Gastroesophageal sphincter (tissue), 4 donors: ENCODE results near the gene C6orf52. TPM values are rescaled to one million over a fixed set of nuclear protein-coding genes. Genes with fewer than 3 reads are reported as not detected.

Experiments used
- ATAC-seq: fragments of 150-250 bp; one replicate; pipeline ENCODE4 v1.9.1; 2016; ENCODE audit warnings: mild to moderate bottlenecking, moderate library complexity
- H3K27ac ChIP-seq, 4 donors: fragments of 200-600 bp; sonication (generic) in 3 of 4; 1 replicate in 3 of 4; 2 replicates in 1 of 4; pipeline ENCODE4 v1.5.1; 2016 to 2019
- H3K27me3 ChIP-seq: fragments of 200-600 bp; sonication (generic); one replicate; pipeline ENCODE4 v1.5.1; 2019
- H3K36me3 ChIP-seq, 2 donors: fragments of 200-600 bp; sonication (generic); one replicate each; pipeline ENCODE4 v1.5.1; 2019; ENCODE audit warnings: control low read depth in 1 of 2
- H3K4me1 ChIP-seq, 3 donors: fragments of 200-600 bp; sonication (generic); 1 replicate in 2 of 3; 2 replicates in 1 of 3; pipeline ENCODE4 v1.5.1; 2016 to 2019; ENCODE audit warnings: control low read depth in 2 of 3
- H3K4me3 ChIP-seq, 2 donors: fragments of 200-600 bp; sonication (generic); one replicate each; pipeline ENCODE4 v1.5.1; 2019; ENCODE audit warnings: mild to moderate bottlenecking in 1 of 2, moderate library complexity in 1 of 2
- H3K9me3 ChIP-seq, 3 donors: fragments of 200-600 bp; sonication (generic); one replicate each; pipeline ENCODE4 v1.5.1; 2017 to 2019; ENCODE audit warnings: control low read depth in 2 of 3
- EP300 ChIP-seq: sonication (generic); formaldehyde crosslinking; IDR thresholded peaks from one replicate; pipeline ENCODE4 v1.6.1; 2017; ENCODE audit warnings: antibody characterized with exemption, mild to moderate bottlenecking
- POLR2A ChIP-seq, 2 donors: fragments of 450-650 bp; IDR thresholded peaks; one replicate each; pipeline ENCODE4 v1.6.1; 2017; ENCODE audit warnings: antibody characterized with exemption in 2 of 2, mild to moderate bottlenecking in 2 of 2, moderate library complexity in 1 of 2
- POLR2AphosphoS5 ChIP-seq: sonication (generic); formaldehyde crosslinking; IDR thresholded peaks from one replicate; pipeline ENCODE4 v1.6.1; 2017; ENCODE audit warnings: antibody characterized with exemption
- WGBS, 2 donors: methylation state at CpG; one replicate each; pipeline ENCODE4 v1.1.5; 2018; ENCODE audit warnings: low coverage in 1 of 2; 5-methylcytosine and 5-hydroxymethylcytosine counted together
- total RNA-seq, 4 donors: library from RNA; depleted of rRNA; stranded (reverse); fragments of >200 nt; gene quantifications; one replicate each; pipeline ENCODE4 v1.1.0, GENCODE V29; 2016
- TF ChIP-seq, protein P1 (sequence below), 4 experiments: fragments of 200-600 bp in 2 of 4; fragments of 450-650 bp in 2 of 4; sonication (generic) in 1 of 4; IDR thresholded peaks; one replicate each; pipeline ENCODE4 v1.5.1; 2017 to 2019; ENCODE audit warnings: antibody characterized with exemption in 4 of 4, mild to moderate bottlenecking in 2 of 4, moderate library complexity in 2 of 4

The C6orf52 gene
- total RNA-seq, 4 donors from 2014 or later: 2.5 TPM; not detected in 3

GRCh38 chr6:10633216-10633615 lies 61.2 kb downstream of the C6orf52 start:
- Histone ChIP-seq H3K9me3 (no peaks in the 10 kb centered on the region), H3K36me3 (no peaks in the 10 kb centered on the region), H3K27me3 (no peaks in the 10 kb centered on the region), H3K4me1 (no peaks in the 10 kb centered on the region), H3K27ac (no peak overlapping the region), H3K4me3 (no peak overlapping the region)
- ATAC-seq: no peak
- TF ChIP-seq, protein P1, sequence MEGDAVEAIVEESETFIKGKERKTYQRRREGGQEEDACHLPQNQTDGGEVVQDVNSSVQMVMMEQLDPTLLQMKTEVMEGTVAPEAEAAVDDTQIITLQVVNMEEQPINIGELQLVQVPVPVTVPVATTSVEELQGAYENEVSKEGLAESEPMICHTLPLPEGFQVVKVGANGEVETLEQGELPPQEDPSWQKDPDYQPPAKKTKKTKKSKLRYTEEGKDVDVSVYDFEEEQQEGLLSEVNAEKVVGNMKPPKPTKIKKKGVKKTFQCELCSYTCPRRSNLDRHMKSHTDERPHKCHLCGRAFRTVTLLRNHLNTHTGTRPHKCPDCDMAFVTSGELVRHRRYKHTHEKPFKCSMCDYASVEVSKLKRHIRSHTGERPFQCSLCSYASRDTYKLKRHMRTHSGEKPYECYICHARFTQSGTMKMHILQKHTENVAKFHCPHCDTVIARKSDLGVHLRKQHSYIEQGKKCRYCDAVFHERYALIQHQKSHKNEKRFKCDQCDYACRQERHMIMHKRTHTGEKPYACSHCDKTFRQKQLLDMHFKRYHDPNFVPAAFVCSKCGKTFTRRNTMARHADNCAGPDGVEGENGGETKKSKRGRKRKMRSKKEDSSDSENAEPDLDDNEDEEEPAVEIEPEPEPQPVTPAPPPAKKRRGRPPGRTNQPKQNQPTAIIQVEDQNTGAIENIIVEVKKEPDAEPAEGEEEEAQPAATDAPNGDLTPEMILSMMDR (IDR thresholded peaks at IDR 0.05): no peak
- TF ChIP-seq EP300 (no peak), POLR2AphosphoS5 (no peak), POLR2A (IDR thresholded peaks at IDR 0.05) (no peak)
- WGBS, 2 donors: 73 to 78% methylated on average over 1 of the region's 1 CpG

- H3K4me1 ChIP-seq: peaks cover 0 to 12% (median 0%) of the 10 kb centered on the region in 3 donors
- TF ChIP-seq POLR2A (IDR thresholded peaks at IDR 0.05): no peak
- TF ChIP-seq EP300: no peak
- no peak for TF ChIP-seq POLR2AphosphoS5
- TF ChIP-seq, protein P1 (IDR thresholded peaks at IDR 0.05): no peak
- ATAC-seq: no peak
Measured at GRCh38 chr6:10630178-10630577, 64.2 kb downstream of the C6orf52 start.

DNA sequence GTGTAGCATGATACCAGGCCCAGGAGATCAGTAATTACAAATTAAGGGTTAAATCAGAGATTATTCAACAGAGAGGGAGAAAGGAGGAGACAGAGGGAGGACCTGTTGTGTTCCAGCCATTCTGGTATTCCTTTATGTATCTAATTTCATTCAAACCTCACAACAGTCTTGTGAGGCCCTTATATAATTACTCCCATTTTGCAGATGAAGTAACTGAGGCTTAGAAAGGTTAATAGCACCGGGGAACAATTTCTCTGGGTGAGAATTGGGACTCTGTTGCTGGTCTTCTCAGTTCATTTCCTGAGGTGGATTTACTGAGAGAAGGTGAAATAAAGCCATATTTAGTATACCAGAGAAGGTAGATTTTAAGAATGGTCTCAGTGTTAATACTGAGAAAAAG lies 66.6 kb downstream of the C6orf52 start:
- no peaks in the 10 kb centered on the region for H3K9me3 ChIP-seq
- H3K27me3 ChIP-seq: no peaks in the 10 kb centered on the region
- H3K4me1 ChIP-seq: peaks cover 0 to 12% (median 0%) of the 10 kb centered on the region in 3 donors
- ATAC-seq: no peak
- no peak overlapping the region for H3K4me3 ChIP-seq
- TF ChIP-seq POLR2A (IDR thresholded peaks at IDR 0.05) (no peak), EP300 (no peak), POLR2AphosphoS5 (no peak)
- TF ChIP-seq, protein P1 (IDR thresholded peaks at IDR 0.05): no peak
- H3K27ac ChIP-seq: no peak overlapping the region
- H3K36me3 ChIP-seq: peaks cover 0 to 25% of the 10 kb centered on the region in 2 donors
- 60 to 100% methylated on average over 1 of the region's 1 CpG for WGBS, 2 donors

More at GRCh38 chr6:10630178-10630577, 64.2 kb downstream of the C6orf52 start:
- Histone ChIP-seq H3K27me3 (no peaks in the 10 kb centered on the region), H3K4me3 (no peak overlapping the region), H3K27ac (no peak overlapping the region), H3K36me3 (peaks cover 0 to 15% of the 10 kb centered on the region in 2 donors), H3K9me3 (no peaks in the 10 kb centered on the region)
- WGBS, 2 donors: 100% methylated on average over 1 of the region's 1 CpG

DNA sequence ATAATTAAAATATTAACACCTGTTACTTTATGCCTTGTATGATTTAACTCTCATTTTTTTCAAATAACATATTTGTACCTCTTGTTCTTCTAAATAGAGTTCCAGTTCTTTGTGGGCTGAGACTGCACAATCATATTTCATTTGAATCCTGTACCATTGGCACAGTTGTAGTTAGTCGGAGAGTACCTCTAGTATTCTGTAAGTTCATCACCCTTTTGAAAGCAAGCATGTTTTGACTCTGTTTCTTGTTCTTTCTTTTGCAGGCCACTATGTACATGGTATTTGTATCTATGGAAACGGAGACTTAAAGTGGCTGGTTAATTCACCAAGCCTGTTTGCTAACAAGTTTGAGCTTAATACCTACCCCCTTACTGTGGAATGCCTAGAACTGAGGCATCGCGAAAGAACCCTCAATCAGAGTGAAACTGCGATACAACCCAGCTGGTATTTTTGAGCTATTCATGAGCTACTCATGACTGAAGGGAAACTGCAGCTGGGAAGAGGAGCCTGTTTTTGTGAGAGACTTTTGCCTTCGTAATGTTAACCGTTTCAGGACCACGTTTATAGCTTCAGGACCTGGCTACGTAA lies 68.2 kb downstream of the C6orf52 start:
- H3K4me3 ChIP-seq: no peak overlapping the region
- WGBS, 2 donors: 31 to 49% methylated on average over 8 to 9 of the region's 9 CpGs

GRCh38 chr6:10624836-10625235 lies 69.6 kb downstream of the C6orf52 start:
- Histone ChIP-seq H3K36me3 (peaks cover 0 to 39% of the 10 kb centered on the region in 2 donors), H3K4me3 (no peak overlapping the region), H3K27ac (no peak overlapping the region), H3K9me3 (no peaks in the 10 kb centered on the region), H3K27me3 (no peaks in the 10 kb centered on the region), H3K4me1 (peaks cover 0 to 22% (median 3%) of the 10 kb centered on the region in 3 donors)
- TF ChIP-seq, protein P1 (IDR thresholded peaks at IDR 0.05): no peak
- TF ChIP-seq POLR2A (IDR thresholded peaks at IDR 0.05) (no peak), POLR2AphosphoS5 (no peak), EP300 (no peak)
- 88 to 95% methylated on average over 5 of the region's 5 CpGs for WGBS, 2 donors
- ATAC-seq: no peak

More for the DNA sequence above, 68.2 kb downstream of the C6orf52 start:
- Histone ChIP-seq H3K4me1 (peaks cover 0 to 20% (median 3%) of the 10 kb centered on the region in 3 donors), H3K27me3 (no peaks in the 10 kb centered on the region), H3K36me3 (peaks cover 0 to 39% of the 10 kb centered on the region in 2 donors), H3K27ac (peak overlapping the region in 1 of 4 donors; percentile 33), H3K9me3 (no peaks in the 10 kb centered on the region)
- no peak for TF ChIP-seq EP300
- ATAC-seq: no peak
